Body of pancreas (tissue), 4 donors: ENCODE data around the gene TNS3.

Experiments used
- POLR2A ChIP-seq, 3 donors: fragments of 450-650 bp; IDR thresholded peaks; one replicate each; pipeline ENCODE4 v1.6.1; 2016; ENCODE audit warnings: antibody characterized with exemption in 3 of 3, mild to moderate bottlenecking in 2 of 3
- TF ChIP-seq, protein P1 (sequence below), 7 experiments: fragments of 450-650 bp in 4 of 7; fragments of 200-600 bp in 3 of 7; sonication (generic) in 3 of 7; IDR thresholded peaks; one replicate each; pipeline ENCODE4 v1.5.1; 2016 to 2019; ENCODE audit warnings: antibody characterized with exemption in 7 of 7

DNA sequence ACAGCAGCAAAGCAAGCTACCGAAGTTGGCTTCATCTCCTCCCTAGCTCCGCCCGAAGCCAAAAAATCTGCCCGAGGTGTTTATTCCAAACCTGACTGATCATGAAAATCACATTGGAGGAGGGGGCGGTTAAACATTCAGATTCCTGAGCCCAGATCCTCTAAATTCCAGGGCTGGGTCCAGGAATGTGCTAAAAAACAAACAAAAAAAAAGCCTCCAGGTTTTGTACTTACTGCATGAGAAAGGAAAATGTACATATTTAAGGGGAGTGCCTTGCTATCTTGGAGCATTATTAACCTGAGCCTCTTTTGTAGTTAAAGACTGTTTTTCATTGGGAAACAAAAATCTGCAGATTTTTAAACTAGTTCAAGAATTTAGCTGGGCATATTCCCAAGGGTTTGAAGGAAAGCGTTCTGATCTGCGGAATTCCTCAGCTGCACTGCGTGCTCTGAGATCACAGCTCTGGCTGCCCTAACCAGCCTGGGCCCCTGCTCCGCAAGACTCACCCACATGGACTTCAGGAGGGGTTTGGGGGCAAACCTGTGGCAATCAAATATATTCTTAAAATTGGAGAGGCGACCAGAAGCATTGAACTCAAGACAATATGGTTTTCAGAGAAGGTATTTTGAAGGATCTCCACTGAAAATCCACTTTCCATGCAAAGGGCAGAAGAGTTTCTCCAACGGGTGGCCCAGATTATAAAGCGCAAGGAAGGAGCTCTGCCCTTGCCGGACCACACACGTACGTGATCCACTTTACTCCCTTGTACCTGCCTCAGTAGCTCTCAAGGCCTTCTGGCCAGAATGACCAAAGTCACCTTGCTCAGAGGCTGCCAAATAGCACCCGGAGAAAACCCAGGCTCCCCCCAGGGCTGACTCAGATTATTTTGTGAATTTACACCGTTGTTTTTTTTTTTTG lies 10.0 kb upstream of the TNS3 start:
- TF ChIP-seq, protein P1, sequence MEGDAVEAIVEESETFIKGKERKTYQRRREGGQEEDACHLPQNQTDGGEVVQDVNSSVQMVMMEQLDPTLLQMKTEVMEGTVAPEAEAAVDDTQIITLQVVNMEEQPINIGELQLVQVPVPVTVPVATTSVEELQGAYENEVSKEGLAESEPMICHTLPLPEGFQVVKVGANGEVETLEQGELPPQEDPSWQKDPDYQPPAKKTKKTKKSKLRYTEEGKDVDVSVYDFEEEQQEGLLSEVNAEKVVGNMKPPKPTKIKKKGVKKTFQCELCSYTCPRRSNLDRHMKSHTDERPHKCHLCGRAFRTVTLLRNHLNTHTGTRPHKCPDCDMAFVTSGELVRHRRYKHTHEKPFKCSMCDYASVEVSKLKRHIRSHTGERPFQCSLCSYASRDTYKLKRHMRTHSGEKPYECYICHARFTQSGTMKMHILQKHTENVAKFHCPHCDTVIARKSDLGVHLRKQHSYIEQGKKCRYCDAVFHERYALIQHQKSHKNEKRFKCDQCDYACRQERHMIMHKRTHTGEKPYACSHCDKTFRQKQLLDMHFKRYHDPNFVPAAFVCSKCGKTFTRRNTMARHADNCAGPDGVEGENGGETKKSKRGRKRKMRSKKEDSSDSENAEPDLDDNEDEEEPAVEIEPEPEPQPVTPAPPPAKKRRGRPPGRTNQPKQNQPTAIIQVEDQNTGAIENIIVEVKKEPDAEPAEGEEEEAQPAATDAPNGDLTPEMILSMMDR (IDR thresholded peaks at IDR 0.05): no peak
- no peak for TF ChIP-seq POLR2A (IDR thresholded peaks at IDR 0.05)
